Measurements from ENCODE around the gene ATP2C2.

ATP2C2 gene

GRCh38 chr16:84404324-84404723 is 36.0 kb downstream of the ATP2C2 start:
- no peaks in the 10 kb centered on the region for H4K20me1 ChIP-seq (ENCODE audit: control insufficient read depth, insufficient read depth, low read depth, low read length)
- H3F3A ChIP-seq (ENCODE audit: control insufficient read depth, insufficient read depth), result no peaks in the 10 kb centered on the region

GRCh38 chr16:84404936-84405639 is 36.8 kb downstream of the ATP2C2 start:
- no peaks in the 10 kb centered on the region for H3K4me1 ChIP-seq (ENCODE audit: control insufficient read depth, low read length)
- no peaks in the 10 kb centered on the region for H3K9me2 ChIP-seq (replicated peaks; ENCODE audit: control insufficient read depth, low read length)
- H3F3A ChIP-seq (ENCODE audit: control insufficient read depth, insufficient read depth), result no peaks in the 10 kb centered on the region
- H3K36me3 ChIP-seq (ENCODE audit: control insufficient read depth, low read length), result no peaks in the 10 kb centered on the region
- no peak overlapping the region for H3K4me3 ChIP-seq (ENCODE audit: low read length)
- no peaks in the 10 kb centered on the region for H3K9me3 ChIP-seq (ENCODE audit: control insufficient read depth, insufficient read depth, low read length)
- H3K4me2 ChIP-seq (ENCODE audit: low read length), result no peak overlapping the region
- H3K27me3 ChIP-seq (ENCODE audit: control insufficient read depth, low read length), result peaks cover 6% of the 10 kb centered on the region; the same call in 1 of the 2 replicates
- H4K20me1 ChIP-seq (ENCODE audit: control insufficient read depth, insufficient read depth, low read depth, low read length), result no peaks in the 10 kb centered on the region
- no peak overlapping the region for H3K27ac ChIP-seq (ENCODE audit: low read depth, low read length)
- TF ChIP-seq EZH2phosphoT487 (IDR thresholded peaks at IDR 0.05; ENCODE audit: borderline replicate concordance, low read length), result no peak
- no peak for TF ChIP-seq CTCF (IDR thresholded peaks at IDR 0.05; ENCODE audit: low read depth, low read length, poor library complexity, severe bottlenecking)
- no peaks in the 10 kb centered on the region for H3K79me2 ChIP-seq (ENCODE audit: control insufficient read depth, low read length)

More at GRCh38 chr16:84404324-84404723, 36.0 kb downstream of the ATP2C2 start:
- Histone ChIP-seq H3K9me3 (ENCODE audit: control insufficient read depth, insufficient read depth, low read length) (no peaks in the 10 kb centered on the region), H3K27ac (ENCODE audit: low read depth, low read length) (no peak overlapping the region), H3K4me1 (ENCODE audit: control insufficient read depth, low read length) (no peaks in the 10 kb centered on the region), H3K9me2 (replicated peaks; ENCODE audit: control insufficient read depth, low read length) (no peaks in the 10 kb centered on the region), H3K4me2 (ENCODE audit: low read length) (no peak overlapping the region), H3K27me3 (ENCODE audit: control insufficient read depth, low read length) (peaks cover 6% of the 10 kb centered on the region; the same call in 1 of the 2 replicates), H3K79me2 (ENCODE audit: control insufficient read depth, low read length) (no peaks in the 10 kb centered on the region), H3K4me3 (ENCODE audit: low read length) (no peak overlapping the region), H3K36me3 (ENCODE audit: control insufficient read depth, low read length) (no peaks in the 10 kb centered on the region)
- TF ChIP-seq EZH2phosphoT487 (IDR thresholded peaks at IDR 0.05; ENCODE audit: borderline replicate concordance, low read length) (no peak), CTCF (IDR thresholded peaks at IDR 0.05; ENCODE audit: low read depth, low read length, poor library complexity, severe bottlenecking) (no peak)

- Histone ChIP-seq H4K20me1 (ENCODE audit: control insufficient read depth, insufficient read depth, low read depth, low read length) (no peaks in the 10 kb centered on the region), H3K9me3 (ENCODE audit: control insufficient read depth, insufficient read depth, low read length) (no peaks in the 10 kb centered on the region), H3K27ac (ENCODE audit: low read depth, low read length) (no peak overlapping the region), H3K9me2 (replicated peaks; ENCODE audit: control insufficient read depth, low read length) (no peaks in the 10 kb centered on the region), H3K4me2 (ENCODE audit: low read length) (no peak overlapping the region), H3K4me3 (ENCODE audit: low read length) (no peak overlapping the region), H3K79me2 (ENCODE audit: control insufficient read depth, low read length) (no peaks in the 10 kb centered on the region), H3K4me1 (ENCODE audit: control insufficient read depth, low read length) (no peaks in the 10 kb centered on the region), H3K36me3 (ENCODE audit: control insufficient read depth, low read length) (no peaks in the 10 kb centered on the region), H3K27me3 (ENCODE audit: control insufficient read depth, low read length) (peaks cover 6% of the 10 kb centered on the region; the same call in 1 of the 2 replicates), H3F3A (ENCODE audit: control insufficient read depth, insufficient read depth) (no peaks in the 10 kb centered on the region)
- TF ChIP-seq CTCF (IDR thresholded peaks at IDR 0.05; ENCODE audit: low read depth, low read length, poor library complexity, severe bottlenecking) (no peak), EZH2phosphoT487 (IDR thresholded peaks at IDR 0.05; ENCODE audit: borderline replicate concordance, low read length) (no peak)
Observed at GRCh38 chr16:84406006-84406963, 37.9 kb downstream of the ATP2C2 start.
